Ovary (tissue), 9 donors: Measurements from ENCODE around the gene OR2W3. TPM values are rescaled to one million over a fixed set of nuclear protein-coding genes. Genes with fewer than 3 reads are reported as not detected.

Experiments used
- DNase-seq, 5 donors: peaks; one replicate each; pipeline ENCODE4 v3.0.0-alpha.2; 2019 to 2020
- H3K27ac ChIP-seq, 2 donors: fragments of 200-600 bp; one replicate each; pipeline versions ENCODE4 v1.5.1 to v1.8.0; 2019 to 2022
- H3K27me3 ChIP-seq: fragments of 200-600 bp; one replicate; pipeline ENCODE4 v1.8.0; 2022
- H3K36me3 ChIP-seq: fragments of 200-600 bp; sonication (generic); one replicate; pipeline ENCODE4 v1.5.1; 2019
- H3K4me1 ChIP-seq: one replicate; pipeline ENCODE4 v1.8.1; 2013; ENCODE audit warnings: mild to moderate bottlenecking, moderate library complexity; ENCODE audit not compliant: insufficient read depth
- H3K4me3 ChIP-seq: fragments of 200-600 bp; sonication (generic); one replicate; pipeline ENCODE4 v1.5.1; 2017
- H3K9me3 ChIP-seq, 2 donors: fragments of 200-600 bp in 1 of 2; sonication (generic) in 1 of 2; one replicate each; pipeline versions ENCODE4 v1.5.1 to v1.8.1; 2013 to 2019; ENCODE audit warnings: mild to moderate bottlenecking in 1 of 2, moderate library complexity in 1 of 2
- EP300 ChIP-seq: sonication (generic); formaldehyde crosslinking; IDR thresholded peaks from one replicate; pipeline ENCODE4 v1.6.1; 2017; ENCODE audit warnings: antibody characterized with exemption
- POLR2A ChIP-seq: fragments of 450-650 bp; IDR thresholded peaks from one replicate; pipeline ENCODE4 v1.6.1; 2017; ENCODE audit warnings: antibody characterized with exemption, mild to moderate bottlenecking, moderate library complexity
- WGBS, 3 donors: extraction: QIAGEN DNeasy Blood & Tissue Kit in 1 of 3; methylation state at CpG; one replicate each; pipeline versions ENCODE4 v1.1.5 to v1.1.7; 2013 to 2017; 5-methylcytosine and 5-hydroxymethylcytosine counted together
- intact Hi-C, 4 donors: fragments of 100-400 bp; cut with DNase I; formaldehyde crosslinking; loops; one replicate each; pipeline versions ENCODE4 v1.11.0 to v1.15.1; 2022 to 2023
- polyA plus RNA-seq, 2 donors: library from polyadenylated mRNA; stranded (reverse); fragments of 200-250 nt in 1 of 2; fragments of 350-450 nt in 1 of 2; fragmentation: Illumina TruSeq in 1 of 2; extraction: RNeasy Lipid Tissue Mini Kit (QIAGEN cat#74804) in 1 of 2; gene quantifications; one replicate each; pipeline ENCODE4 v1.2.3, GENCODE V29; 2013 to 2014
- total RNA-seq, 7 donors: library from RNA; depleted of rRNA in 2 of 7; stranded (reverse); fragments of >200 nt in 2 of 7; fragmentation: NEBNext Ultra II Directional in 3 of 7; extraction: Animal tissue kit (Norgen Biotek cat#: 25700) in 3 of 7; gene quantifications; one replicate each; pipeline versions ENCODE4 v1.1.0 to v1.2.4, GENCODE V29; 2016 to 2023
- TF ChIP-seq, protein P1 (sequence below), 3 donors: fragments of 450-650 bp in 2 of 3; fragments of 200-600 bp in 1 of 3; IDR thresholded peaks; one replicate each; pipeline versions ENCODE4 v1.5.1 to v1.8.0; 2016 to 2022; ENCODE audit warnings: antibody characterized with exemption in 3 of 3, mild to moderate bottlenecking in 1 of 3
- donor health status: DM: no; HTN: no; CAD: no; lungs with moderate emphysema.
- donor health status: DM: no; HTN: no; CAD: no.
- donor health status: Bipolar disorder and iron deficiency.
- donor health status: DM: yes; HTN: yes; CAD: no.
- donor health status: DM: no; HTN: no; CAD: no.
- donor health status: DM: yes; HTN: yes; CAD: no.

Gene OR2W3
- total and polyA plus RNA-seq, 9 donors: 0.22 to 0.46 (median 0.25) TPM; not detected in 6

DNA sequence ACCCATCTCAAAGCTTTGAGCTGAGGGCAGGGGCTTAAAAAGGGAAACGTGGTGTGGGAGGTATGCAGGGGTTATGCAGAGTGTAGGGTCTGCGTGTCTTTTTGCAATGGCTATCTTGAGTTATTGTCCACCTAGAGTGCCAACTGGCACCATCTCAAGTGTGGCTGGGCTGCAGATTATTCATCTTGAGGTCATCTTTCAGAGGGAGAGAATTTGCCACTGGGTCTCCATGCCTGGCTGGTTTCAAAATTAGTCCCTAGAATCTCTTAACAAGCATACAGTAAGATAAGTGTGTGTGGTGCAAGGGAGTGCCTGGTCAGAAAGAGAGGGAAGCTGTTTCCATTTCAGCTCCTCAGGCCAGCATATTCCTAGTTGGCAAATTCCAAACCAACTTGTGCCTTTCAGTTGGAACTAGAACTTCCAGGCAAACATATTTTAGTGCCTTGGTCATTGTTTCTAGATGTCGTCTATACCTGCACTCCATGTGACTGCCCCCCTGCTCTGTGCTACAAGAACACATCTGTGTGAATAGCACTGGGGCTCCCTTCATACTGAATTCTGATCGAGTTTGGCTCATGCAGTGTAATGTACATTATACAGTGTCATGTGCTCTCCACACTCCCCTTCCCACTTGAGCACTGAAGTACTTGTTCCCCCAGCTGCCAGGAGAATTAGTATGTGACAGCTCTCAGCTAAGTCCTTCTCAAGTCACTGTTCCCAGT lies 19.7 kb downstream of the OR2W3 start:
- H3K27me3 ChIP-seq: no peaks in the 10 kb centered on the region
- DNase-seq: no peak
- 19 to 37% (median 26%) methylated on average over 4 of the region's 4 CpGs for WGBS, 3 donors
- H3K4me1 ChIP-seq: no peaks in the 10 kb centered on the region
- intact Hi-C loops: no loop called here
- H3K27ac ChIP-seq: no peak overlapping the region
- H3K9me3 ChIP-seq: no peaks in the 10 kb centered on the region
- TF ChIP-seq POLR2A: no peak
- H3K4me3 ChIP-seq: no peak overlapping the region
- no peaks in the 10 kb centered on the region for H3K36me3 ChIP-seq

- H3K4me1 ChIP-seq: no peaks in the 10 kb centered on the region
Observed at GRCh38 chr1:247919952-247920351, 24.6 kb downstream of the OR2W3 start, which contains the start of gene OR2T8. OR2T8 (plus strand) TSS chr1:247920252; CDS start chr1:247921018, 766 bp downstream.

DNA sequence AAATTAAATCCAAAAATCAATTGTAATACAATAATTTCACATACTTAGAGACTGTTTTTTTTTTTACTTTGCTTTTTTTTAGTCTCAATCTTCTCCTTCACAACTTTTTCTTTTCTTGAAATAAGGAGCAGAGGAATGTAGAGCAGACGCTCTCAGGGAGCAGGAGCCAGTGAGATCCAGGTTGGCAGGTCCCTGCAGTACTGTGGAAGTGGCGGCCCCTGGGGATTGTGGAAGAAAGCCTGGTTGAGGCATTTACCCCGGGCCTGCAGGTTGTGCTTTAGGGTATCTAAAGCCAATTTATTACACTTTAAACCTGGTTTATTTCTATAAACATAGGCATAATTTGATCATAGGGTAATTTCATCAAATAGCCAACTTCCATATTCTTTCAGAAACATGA lies 28.6 kb downstream of the OR2W3 start:
- intact Hi-C loops: no loop called here
- no peaks in the 10 kb centered on the region for H3K36me3 ChIP-seq
- no peak for DNase-seq
- H3K4me3 ChIP-seq: no peak overlapping the region
- H3K9me3 ChIP-seq: no peaks in the 10 kb centered on the region
- H3K4me1 ChIP-seq: no peaks in the 10 kb centered on the region
- TF ChIP-seq, protein P1, sequence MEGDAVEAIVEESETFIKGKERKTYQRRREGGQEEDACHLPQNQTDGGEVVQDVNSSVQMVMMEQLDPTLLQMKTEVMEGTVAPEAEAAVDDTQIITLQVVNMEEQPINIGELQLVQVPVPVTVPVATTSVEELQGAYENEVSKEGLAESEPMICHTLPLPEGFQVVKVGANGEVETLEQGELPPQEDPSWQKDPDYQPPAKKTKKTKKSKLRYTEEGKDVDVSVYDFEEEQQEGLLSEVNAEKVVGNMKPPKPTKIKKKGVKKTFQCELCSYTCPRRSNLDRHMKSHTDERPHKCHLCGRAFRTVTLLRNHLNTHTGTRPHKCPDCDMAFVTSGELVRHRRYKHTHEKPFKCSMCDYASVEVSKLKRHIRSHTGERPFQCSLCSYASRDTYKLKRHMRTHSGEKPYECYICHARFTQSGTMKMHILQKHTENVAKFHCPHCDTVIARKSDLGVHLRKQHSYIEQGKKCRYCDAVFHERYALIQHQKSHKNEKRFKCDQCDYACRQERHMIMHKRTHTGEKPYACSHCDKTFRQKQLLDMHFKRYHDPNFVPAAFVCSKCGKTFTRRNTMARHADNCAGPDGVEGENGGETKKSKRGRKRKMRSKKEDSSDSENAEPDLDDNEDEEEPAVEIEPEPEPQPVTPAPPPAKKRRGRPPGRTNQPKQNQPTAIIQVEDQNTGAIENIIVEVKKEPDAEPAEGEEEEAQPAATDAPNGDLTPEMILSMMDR (IDR thresholded peaks at IDR 0.05): no peak
- TF ChIP-seq POLR2A (no peak), EP300 (no peak)
- 51 to 62% (median 54%) methylated on average over 3 of the region's 3 CpGs for WGBS, 3 donors
- H3K27me3 ChIP-seq: no peaks in the 10 kb centered on the region
- no peak overlapping the region for H3K27ac ChIP-seq

More at GRCh38 chr1:247919952-247920351, 24.6 kb downstream of the OR2W3 start, which contains the start of gene OR2T8:
- intact Hi-C loops: no loop called here
- Histone ChIP-seq H3K9me3 (no peaks in the 10 kb centered on the region), H3K4me3 (no peak within 1 kb of the TSS), H3K27me3 (no peaks in the 10 kb centered on the region), H3K27ac (no peak within 1 kb of the TSS), H3K36me3 (no peaks in the 10 kb centered on the region)
- DNase-seq: no peak
- WGBS, 3 donors: 62 to 89% (median 67%) methylated on average over 2 of the region's 2 CpGs
- no peak for TF ChIP-seq POLR2A
- TF ChIP-seq, protein P1 (IDR thresholded peaks at IDR 0.05): no peak

DNA sequence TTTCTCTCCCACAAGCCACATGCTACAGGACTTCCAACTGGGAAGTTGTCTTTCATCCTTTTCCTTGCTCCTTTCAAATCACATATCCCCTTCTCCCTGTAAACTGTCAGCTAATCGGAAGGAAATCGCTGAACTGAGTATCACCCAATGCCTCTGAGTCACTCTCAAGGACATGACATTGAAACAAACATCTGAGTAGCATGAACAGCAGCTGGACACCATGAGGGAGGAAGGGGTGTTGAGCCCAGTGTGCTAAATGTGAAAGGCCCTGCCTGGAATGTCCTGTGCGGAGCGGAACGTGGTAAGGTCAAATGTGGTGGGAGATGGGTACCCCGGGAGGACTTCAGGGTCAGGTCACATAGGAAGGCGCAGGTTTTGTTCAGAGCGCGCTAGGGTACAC lies 29.5 kb downstream of the OR2W3 start, which contains the start of gene OR2AJ1:
OR2AJ1 (plus strand) TSS at position 22 of the 400 bp plus-strand sequence. CDS start 8,880 bp downstream, outside the sequence.
- no peak within 1 kb of the TSS for H3K27ac ChIP-seq
- intact Hi-C loops: no loop called here
- TF ChIP-seq, protein P1 (IDR thresholded peaks at IDR 0.05): no peak
- TF ChIP-seq EP300 (no peak), POLR2A (no peak)
- H3K36me3 ChIP-seq: no peaks in the 10 kb centered on the region
- DNase-seq: no peak
- no peaks in the 10 kb centered on the region for H3K4me1 ChIP-seq
- no peaks in the 10 kb centered on the region for H3K27me3 ChIP-seq
- no peak within 1 kb of the TSS for H3K4me3 ChIP-seq
- WGBS, 3 donors: 48 to 78% (median 57%) methylated on average over 9 of the region's 9 CpGs
- no peaks in the 10 kb centered on the region for H3K9me3 ChIP-seq

GRCh38 chr1:247933989-247934388 lies 38.6 kb downstream of the OR2W3 start:
- Histone ChIP-seq H3K4me3 (no peak overlapping the region), H3K27ac (no peak overlapping the region), H3K36me3 (no peaks in the 10 kb centered on the region), H3K9me3 (peaks cover 0 to 3% of the 10 kb centered on the region in 2 donors), H3K27me3 (no peaks in the 10 kb centered on the region), H3K4me1 (no peaks in the 10 kb centered on the region)
- 89 to 94% (median 91%) methylated on average over 8 of the region's 8 CpGs for WGBS, 3 donors
- no peak for DNase-seq
- intact Hi-C loops: no loop called here
- TF ChIP-seq, protein P1 (IDR thresholded peaks at IDR 0.05): no peak
- TF ChIP-seq POLR2A (no peak), EP300 (no peak)
